HG03103 (cell line): ENCODE results near the gene FAM219A.
"Not testable (repeated sequence)": the region's sequence is repeated elsewhere in the genome, so short reads cannot be mapped to it uniquely, and the experiment has no call there.

Experiments used
- ATAC-seq: cut with Tn5 transposase; IDR thresholded peaks from one replicate; pipeline ENCODE4 v1.9.1; 2021; ENCODE audit warnings: low read depth; ENCODE audit not compliant: unreplicated experiment

The FAM219A gene

DNA sequence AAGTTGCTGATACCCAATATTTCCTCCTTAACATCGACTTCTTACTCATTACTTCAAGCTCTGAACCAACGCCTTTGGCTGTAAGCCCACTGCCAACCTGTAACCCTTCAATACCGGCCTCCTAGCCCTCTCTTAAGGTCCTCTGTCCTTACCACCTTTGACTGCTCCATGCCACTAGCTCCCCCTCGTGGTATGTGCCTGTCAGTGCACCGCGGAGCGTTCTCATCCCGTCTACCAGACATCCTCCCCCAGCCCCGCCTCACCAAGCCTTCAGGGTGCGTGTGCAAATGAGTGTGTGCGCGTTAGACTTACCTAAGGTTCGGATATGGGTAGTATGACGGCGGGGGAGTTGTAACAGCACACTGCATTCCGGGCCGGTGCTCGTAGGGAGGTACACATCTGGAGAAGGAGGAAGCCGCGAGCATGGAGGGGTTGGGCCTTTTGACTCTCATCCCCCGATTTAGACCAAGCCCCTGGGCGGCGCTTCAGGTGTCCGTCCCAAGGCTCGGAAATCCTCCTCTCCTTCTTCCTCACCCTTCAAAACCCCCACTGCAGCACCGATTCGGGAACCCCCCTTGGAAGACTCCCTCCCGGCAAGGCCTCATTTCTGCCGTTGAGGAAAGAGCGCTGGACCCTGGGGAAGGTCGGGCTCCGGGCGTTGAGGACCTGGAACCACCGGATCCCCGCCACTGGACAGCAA lies 78.9 kb downstream of the FAM219A start:
- no peak for ATAC-seq

DNA sequence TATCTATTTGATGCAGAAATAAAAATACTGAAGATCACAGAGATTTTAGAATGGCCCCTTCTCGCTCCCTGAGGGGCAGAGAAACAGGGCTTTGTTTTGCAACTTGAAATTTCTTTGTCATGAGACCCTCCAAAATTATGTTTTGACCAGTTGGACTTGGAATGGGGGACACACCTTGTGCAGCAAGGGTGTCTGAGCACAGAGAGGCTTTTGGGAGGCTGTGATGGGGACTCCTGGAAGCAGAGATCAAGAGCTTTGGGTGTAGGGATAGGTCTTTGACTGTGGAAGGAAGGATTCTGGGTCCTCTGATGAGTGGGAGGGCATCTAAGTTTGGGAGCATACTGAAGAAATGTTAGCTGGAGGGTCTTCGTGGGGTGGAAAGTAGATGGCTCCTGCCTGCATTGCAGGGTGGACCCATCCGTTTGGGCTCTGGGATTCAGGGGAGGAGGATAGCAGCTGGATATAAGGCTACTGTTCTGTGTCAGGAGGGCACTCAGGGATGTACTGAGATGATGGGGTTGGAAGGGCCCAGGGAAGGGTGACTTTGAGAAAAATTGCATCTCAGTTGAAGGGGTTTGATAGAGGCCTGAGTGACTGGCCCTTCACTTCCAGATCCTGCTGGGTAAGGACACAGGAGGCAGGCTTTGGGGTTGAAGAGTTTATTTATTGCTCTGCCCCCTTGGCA lies 79.9 kb downstream of the FAM219A start:
- no peak for ATAC-seq

- ATAC-seq, result no peak
These were observed 81.0 kb downstream of the FAM219A start for GRCh38 chr9:34377404-34377746.

DNA sequence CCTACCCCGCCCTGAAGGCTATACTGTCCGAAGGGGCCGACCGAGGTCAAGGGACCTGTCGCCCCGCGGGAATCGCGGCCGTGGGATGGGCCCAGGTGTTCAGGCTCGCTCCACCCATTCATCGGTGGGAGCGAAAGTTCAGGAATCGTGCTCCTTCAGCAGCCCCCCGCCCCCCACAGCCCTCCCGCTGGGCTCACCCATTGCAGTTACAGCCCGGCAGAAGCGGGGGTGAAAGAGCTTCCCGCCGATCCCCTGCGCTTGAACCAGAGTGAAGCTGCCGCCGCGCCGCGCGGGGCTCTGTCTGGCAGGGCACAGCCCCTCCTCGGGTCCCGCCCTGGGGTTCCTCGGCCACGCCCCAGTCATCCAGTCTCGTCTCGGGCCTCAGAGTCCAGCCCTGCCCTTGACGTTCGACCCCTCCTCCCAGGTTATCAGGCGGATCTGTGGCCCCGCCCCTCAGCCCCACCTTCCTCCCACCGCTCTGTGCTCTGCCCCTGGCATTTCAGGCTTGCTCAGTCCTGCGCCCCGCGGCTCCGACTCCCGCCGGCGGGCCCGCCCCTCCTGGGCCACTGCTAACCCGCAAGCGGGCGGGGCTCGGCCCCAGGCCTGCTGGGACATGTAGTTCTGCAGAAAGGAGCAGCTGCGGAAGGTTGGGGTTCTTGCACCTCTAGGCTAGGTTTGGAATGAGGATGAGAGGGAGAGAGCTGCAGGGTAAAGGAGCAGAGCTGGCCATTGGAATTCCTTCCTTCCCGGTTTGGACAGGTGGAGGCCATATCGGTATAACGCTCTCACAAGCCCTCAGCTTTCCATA lies 81.6 kb downstream of the FAM219A start, which contains the start of gene MYORG:
TSS of gene MYORG (minus strand) at position 303 of the 808 bp plus-strand sequence. CDS start 3,955 bp downstream, outside the sequence.
- peak; percentile 63 for ATAC-seq

DNA sequence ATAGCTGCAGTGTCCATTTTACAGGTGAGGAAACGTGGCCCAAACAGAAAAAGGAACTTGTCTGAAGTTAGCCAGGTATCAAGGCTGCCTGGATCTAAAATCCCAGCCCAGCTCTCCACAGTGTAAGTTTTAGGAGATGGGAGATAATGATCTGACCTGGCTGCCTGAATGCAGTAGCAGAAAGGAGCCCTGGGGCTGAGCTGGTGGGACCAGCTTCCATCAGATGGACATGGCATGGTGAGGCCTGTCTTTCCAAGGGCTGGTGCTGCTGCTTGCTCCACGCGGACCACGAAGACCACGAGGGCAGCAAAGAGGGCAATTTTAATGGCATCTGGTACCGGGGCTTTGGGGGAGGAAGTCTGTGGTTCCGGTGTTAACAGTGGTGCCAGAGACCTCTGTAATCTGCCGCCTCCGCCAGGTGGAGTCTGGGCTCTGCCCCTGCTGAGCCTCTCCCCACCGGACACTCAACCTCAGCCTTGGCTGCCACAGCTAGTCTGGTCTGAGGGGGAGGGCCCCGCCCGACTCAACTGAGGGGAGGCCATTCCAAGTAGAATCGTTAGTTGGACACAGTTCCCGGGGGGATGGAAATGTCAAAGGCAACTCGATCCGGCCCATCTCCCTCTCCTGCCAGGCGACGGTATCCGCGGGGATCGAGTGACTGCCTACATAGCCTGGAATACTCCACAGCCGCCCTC lies 82.3 kb downstream of the FAM219A start:
- no peak for ATAC-seq

DNA sequence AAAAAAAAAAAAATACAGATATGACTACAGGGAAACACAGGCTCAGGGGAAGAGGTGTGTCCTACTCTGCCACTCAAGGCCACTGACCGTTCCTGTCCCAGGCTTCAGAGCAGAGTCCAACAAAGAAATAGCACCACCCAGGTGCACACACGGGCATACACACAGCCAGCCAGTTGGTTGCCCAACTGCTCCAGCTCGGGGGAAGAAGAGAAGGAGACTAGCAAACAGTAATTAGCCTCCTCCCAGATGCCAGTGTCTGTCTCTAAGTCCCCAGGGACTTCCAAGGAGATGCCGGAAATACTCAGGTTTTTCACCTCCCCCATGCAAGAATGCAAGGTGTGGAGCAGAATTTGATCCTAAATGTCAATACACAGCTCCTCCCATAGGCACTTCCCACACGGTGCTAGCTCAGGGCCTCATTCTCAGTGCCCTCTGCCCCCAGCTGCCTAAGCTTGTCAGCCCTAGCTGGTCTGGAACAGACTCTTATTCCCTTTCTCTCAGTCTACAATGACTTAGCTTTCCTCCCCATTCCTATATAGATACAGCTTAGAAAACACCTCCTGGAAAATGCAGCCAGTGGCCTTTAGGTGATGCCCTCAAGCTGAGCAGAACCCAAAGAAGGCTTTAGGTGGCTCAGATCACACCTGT lies 83.3 kb downstream of the FAM219A start:
- no peak for ATAC-seq

GRCh38 chr9:34374339-34374738 lies 84.0 kb downstream of the FAM219A start:
- ATAC-seq, result no peak

GRCh38 chr9:34373749-34374148 lies 84.6 kb downstream of the FAM219A start:
- ATAC-seq, result no peak

DNA sequence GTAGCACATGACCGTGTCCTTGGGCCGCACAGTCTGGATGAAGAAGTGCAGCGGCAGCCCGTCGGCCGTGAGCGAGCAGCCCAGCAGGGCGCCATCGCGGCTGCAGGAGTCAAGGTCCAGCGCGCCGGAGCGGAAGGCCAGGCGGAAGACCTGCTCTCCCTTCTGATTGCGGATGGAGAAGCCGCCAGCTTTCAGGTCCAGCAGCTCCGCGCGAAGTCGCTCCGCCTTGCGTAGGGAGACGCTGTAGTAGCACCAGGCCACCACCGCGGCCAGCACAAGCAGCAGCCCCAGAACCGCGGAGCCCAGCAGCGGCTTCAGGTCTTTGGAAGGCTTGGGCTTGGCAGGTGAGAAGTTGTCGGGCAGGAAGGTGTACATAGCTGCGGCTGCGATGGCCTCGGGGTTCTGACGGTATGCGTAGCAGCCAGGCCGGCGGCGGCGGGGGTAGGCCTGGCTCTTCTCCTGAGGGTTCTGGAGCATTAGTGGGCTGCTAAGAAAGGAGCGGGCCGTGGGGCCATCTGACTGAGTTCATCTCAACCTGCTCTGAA lies 85.8 kb downstream of the FAM219A start:
- ATAC-seq, result no peak

DNA sequence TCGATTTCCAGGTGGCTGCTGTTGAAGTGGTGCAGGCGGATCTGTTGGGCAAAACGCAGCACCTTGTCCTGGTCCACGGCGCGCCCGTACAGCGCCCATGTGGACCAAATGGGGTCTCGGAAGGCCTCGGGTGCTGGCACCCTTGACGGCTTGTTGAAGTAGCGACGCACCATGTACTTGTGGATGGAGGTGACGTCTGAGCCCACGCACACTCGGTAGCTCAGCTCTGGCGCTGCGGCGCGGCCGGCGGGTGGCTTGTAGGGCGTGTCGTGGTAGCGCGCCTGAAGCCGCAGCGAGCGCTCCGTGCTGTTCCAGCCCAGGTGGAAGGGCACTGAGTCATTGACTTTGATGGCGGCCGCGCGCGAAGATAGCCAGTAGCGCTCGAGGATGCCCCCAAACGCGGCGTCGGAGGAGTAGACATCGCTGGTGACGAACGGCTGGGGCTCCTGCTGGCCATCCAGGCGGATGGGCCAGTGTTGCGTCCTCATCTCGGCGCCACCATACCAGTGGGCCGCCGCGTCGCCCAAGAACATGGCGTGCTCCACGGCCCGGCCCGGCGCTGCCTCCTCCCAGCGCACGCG lies 86.4 kb downstream of the FAM219A start:
- no peak for ATAC-seq

DNA sequence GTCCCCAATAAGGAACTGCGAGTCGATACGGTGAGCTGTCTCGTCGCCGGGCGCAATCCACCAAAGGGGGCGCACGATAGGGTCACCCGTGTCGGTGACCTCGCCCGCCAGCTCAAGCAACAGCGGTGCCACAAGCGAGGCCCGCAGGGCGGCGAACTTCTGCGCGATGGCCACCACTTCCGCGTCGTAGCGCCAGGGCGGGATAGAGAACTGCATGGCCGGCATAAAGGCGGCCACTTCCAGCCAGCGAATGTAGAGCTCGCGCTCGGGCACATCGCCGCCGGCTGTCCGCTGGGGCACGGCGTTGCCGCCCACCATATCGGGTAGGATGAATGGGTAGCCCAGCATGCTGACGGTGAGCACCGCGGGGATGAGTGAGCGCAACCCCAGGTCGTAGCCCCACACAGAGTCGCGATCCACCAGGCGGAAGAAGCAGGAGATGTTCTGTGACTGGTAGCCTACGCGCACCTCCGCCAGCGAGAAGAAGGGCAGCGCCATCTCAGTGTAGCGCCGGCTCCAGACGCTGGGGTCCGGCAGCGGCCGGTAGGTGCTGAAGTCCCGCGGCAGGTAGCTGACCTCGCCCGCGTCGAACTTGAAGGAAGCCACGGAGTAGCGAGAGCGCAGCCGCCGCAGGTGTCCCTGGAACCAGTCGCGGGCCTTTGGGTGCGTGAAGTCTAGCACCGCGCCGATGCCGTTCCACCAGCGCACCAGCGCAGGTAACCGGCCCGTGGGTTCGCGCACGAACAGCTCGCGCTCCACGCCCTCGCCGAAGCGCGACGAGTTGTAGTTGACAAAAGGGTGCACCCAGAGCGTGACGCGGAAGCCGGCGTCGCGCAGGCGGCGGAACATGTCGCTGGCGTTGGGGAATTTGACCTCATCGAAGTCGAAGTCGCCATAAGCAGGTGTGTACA lies 87.1 kb downstream of the FAM219A start:
- ATAC-seq, result no peak

DNA sequence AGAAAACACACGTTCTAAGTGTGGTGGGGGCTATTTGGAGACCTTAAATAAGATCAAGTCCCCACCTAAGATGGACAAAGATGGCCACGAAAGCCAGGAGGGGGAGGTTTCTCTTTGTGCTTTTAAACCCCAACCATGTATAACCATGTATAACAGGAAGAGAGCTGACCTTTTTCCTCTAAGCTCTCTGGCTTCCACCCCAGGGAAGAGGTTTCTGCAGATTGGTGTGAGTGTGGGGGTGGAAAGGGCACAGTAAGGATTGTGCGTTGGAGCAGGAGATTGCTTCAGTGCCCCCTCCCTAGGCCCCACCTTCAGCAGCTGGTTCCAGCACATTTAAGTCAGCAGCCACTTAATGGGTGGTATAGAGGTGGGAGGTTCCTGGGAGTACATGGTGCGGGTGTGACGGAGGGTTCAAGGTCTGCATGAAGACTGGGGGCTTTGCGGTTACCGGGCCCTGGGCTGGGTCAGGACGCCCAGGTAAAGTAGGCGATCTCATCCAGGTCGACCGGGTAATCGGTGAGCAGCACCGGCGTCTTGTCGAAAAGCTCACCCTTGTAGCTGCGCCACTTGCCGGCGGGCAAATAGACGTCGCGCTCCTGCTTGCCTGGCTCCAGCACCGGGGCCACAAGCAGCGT lies 87.9 kb downstream of the FAM219A start:
- no peak for ATAC-seq

DNA sequence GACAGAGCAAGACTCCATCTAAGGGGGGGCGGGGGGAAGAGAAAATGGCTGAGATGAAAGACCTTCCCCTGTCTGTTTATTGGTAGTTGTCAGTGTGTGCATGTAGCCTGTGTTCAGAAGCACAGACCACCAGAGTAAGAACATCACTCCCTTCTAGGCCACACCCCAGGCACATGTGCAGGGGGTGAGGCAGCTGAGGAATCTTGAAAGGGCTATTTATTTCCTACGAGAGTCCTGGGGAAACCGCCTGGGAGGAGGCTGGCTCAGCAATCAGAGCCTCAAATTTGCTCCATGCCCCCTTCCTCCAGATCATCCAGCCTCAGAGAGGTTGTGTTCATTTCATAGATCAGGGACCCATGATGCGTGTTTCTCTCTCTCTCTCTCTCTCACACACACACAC lies 88.7 kb downstream of the FAM219A start:
- no peak for ATAC-seq

GRCh38 chr9:34368796-34369195 lies 89.6 kb downstream of the FAM219A start:
- not testable (repeated sequence) for ATAC-seq

DNA sequence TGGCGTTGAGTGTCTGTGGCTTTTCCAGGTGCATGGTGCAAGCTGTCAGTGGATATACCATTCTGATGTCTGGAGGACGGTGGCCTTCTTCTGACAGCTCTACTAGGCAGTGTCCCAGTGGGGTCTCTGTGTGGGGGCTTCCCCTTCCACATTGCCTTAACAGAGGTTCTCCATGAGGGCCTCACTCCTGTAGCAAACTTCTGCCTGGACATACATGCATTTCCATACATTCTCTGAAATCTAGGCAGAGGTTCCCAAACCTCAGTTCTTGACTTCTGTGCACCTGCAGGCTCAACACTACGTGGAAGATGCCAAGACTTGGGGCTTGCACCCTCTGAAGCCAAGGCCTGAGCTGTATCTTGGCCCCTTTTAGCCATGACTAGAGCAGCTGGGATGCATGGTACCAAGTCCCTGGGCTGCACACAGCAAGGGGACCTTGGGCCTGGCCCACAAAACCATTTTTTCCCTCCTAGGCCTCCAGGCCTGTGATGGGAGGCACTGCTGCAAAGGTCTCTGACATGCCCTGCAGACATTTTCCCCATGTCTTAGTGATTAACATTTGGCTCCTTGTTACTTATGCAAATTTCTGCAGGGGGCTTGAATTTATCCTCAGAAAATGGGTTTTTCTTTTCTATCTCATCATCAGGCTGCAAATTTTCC lies 90.5 kb downstream of the FAM219A start:
- ATAC-seq, result not testable (repeated sequence)

- ATAC-seq, result no peak
These were observed 92.0 kb downstream of the FAM219A start for GRCh38 chr9:34366365-34366764.

DNA sequence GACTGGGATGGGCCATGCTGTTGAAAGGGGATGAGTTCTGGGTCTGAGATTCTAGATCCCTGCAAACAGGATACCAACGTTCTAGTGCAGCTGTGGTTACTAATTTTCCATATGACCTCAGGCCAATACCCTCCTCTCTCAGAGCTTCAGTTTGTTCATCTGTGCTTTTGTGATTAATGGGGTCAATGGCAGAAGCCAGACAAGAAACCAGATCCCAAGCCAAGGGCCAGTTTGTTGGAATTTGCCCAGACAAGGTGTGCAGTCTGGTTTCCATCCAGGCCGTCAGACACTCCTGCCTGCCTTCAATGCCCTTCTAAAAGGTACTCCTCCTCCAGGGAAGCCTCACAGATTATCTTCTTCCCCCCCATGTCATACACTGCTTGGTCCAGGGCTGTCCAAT lies 93.1 kb downstream of the FAM219A start:
- no peak for ATAC-seq
